GM10248 (cell line): ENCODE results near the gene HOXA7.

ENCODE experiments used
- CTCF ChIA-PET: fragments of 300-600 bp; sonication (Branson Sonifier 250); formaldehyde crosslinking; extraction: SDS; loops from one replicate; lab custom pipeline; 2021; ENCODE audit warnings: antibody characterized with exemption; lab: Yijun Ruan, JAX
- POLR2A ChIA-PET: fragments of 350-650 bp; sonication (Branson Sonifier 250); formaldehyde crosslinking; extraction: SDS; loops from one replicate; lab custom pipeline; 2020; ENCODE audit warnings: antibody characterized with exemption; lab: Yijun Ruan, JAX
- DNase-seq: peaks from one replicate; pipeline ENCODE4 v3.0.0; 2012; ENCODE audit errors: extremely low spot score
- TF ChIP-seq, protein P1 (sequence below): IDR thresholded peaks from 2 replicates; pipeline ENCODE4 v1.5.1; 2012; ENCODE audit warnings: mild to moderate bottlenecking, low read depth; ENCODE audit errors: extremely low read depth, missing control alignments, control extremely low read depth

HOXA7 gene

DNA sequence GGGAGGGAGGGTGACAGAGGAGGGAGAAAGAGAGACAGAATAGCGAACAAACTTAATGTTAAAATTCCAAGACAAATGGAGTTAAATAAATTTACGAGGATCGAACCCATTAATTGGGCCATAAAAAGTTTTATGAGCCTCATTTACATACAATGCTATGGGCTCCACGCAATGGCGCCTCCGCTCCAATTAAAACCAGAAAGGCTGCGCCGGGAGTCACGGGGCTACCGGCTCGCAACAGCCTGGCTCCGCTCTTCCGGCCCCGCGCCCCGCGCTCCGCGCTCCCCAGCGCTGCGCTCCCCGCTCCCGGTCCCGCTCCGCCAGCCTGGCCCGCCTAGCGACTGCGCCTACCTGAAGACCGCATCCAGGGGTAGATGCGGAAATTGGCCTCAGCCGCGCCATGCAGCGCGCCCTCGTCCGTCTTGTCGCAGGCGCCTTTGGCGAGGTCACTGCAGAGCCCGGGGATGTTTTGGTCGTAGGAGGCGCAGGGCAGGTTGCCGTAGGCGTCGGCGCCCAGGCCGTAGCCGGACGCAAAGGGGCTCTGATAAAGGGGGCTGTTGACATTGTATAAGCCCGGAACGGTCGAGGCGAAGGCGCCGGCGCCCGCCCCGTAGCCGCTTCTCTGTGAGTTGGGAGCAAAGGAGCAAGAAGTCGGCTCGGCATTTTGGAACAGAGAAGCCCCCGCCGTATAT, 513 bp downstream of the HOXA7 start:
- no peak for DNase-seq
- CTCF ChIA-PET: no interaction called here
- TF ChIP-seq, protein P1, sequence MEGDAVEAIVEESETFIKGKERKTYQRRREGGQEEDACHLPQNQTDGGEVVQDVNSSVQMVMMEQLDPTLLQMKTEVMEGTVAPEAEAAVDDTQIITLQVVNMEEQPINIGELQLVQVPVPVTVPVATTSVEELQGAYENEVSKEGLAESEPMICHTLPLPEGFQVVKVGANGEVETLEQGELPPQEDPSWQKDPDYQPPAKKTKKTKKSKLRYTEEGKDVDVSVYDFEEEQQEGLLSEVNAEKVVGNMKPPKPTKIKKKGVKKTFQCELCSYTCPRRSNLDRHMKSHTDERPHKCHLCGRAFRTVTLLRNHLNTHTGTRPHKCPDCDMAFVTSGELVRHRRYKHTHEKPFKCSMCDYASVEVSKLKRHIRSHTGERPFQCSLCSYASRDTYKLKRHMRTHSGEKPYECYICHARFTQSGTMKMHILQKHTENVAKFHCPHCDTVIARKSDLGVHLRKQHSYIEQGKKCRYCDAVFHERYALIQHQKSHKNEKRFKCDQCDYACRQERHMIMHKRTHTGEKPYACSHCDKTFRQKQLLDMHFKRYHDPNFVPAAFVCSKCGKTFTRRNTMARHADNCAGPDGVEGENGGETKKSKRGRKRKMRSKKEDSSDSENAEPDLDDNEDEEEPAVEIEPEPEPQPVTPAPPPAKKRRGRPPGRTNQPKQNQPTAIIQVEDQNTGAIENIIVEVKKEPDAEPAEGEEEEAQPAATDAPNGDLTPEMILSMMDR: no peak
- POLR2A ChIA-PET: no interaction called here

DNA sequence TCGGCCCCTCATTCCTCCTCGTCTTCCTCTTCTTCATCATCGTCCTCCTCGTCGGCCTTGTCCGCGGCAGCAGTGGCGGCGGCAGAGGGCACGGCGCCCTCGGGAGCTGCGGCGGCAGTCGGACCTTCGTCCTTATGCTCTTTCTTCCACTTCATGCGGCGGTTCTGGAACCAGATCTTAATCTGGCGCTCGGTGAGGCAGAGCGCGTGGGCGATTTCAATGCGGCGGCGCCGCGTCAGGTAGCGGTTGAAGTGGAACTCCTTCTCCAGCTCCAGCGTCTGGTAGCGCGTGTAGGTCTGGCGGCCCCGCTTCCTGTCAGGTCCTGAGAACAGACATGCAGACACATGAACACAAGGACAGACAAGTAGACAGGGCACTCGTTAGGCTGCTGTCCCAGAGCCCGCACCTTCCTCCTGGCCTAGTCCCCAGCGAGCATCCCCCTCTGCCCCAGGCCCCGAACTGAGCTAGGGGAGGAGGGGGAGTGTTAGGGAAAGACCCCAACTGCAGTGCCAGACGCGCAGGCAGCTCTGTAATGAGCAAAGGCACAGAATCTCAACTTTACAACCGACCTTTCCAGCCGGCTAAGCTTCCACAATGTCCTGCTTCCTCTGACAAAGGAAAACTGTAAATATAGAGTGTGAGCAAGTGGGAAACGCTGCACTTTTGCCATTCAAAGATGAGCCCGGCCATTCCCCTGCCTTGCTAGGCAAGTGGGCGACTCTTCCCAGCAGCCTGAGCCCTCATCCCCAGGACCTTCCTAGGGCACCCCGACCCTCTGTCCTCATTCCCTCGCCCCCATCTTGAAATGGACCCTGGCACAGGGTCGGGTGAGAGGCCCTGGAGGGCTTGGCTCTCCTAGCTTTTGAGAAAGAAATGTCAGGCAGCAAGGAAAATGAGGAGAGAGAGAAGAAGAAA, 1.3 kb downstream of the HOXA7 start:
- no peak for DNase-seq

DNA sequence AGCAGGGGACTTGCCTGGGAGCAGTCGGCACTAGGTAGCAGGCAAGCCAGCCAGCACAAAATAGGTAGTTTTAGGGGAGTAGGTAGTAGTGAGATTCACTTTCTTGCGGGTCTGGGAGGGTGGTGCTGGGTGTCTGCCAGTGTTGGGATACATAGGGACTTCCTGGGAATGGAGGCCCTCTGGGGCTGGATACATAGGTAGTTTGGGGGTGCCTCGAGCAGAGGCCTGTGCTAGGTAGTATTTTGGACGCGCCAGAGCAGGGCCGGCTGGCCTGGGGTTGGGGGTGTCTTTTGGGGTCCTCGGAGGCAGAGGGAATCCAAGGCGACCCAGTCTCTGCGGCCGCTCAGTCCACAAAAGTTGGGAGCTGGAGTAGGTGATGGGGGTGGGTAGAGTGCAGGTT, 2.1 kb downstream of the HOXA7 start:
- TF ChIP-seq, protein P1: no peak
- ChIA-PET POLR2A (no interaction called here), CTCF (interaction anchor here (1.0 kb wide), 1 partner anchor 11 kb away, joined by 4 read pairs; the partner anchor contains the start of gene HOXA5)
- no peak for DNase-seq

More for the DNA sequence above, 1.3 kb downstream of the HOXA7 start:
- ChIA-PET CTCF (no interaction called here), POLR2A (no interaction called here)
- TF ChIP-seq, protein P1: no peak

DNA sequence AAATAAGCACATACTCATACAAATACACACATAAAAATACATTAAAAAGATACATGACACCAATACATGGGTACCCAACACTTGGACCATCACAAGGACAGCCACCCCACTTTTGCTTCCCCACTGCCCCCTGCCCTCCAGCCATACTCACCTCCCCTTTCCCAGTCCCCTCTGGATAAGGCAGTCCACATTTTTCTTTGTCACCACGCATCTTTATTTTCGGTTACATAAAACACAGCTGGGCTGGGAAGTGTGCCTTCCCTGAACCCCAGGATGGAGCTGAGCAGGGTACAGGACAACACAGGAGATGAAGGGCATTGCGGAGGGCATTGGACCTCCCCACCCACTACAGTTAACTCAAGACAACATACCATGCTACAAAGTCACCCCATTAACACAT, 2.9 kb downstream of the HOXA7 start:
- no peak for DNase-seq
- ChIA-PET CTCF (interaction anchor here (1.0 to 5.8 kb wide), 2 partner anchors 8 to 11 kb away, joined by 4 to 59 read pairs; partner anchors contain the start of gene HOXA5), POLR2A (no interaction called here)
- TF ChIP-seq, protein P1: no peak

DNA sequence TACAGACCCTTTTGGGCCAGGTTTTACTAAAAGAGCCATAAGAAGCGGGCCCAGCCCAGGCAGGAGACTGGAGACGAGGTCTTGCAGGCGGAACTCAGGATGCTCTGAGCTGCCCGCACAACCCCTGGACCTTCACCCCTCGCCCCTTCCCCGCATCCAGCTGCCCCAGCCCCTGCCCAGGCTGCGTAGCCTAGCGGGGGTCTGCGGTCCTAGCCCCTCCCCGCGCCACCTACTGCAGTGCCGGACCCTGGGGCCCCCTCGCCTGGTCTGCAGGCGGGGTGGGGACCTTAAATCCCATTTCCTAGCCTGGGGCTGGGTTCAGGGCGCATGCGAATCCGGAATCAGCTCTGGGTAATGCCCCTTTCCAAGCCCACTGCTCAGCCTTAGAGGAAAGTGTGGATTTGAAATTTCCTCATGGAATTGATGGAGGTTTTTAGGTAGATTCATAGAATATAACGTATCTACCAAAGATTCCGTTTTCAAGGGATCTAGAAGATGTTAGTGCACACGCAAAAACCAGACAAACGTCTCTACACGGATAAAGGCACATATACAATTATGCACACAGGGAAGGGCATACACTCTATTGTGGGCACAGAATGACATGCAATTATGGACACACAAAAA, 3.5 kb downstream of the HOXA7 start:
- ChIA-PET POLR2A (no interaction called here), CTCF (interaction anchor here (0.8 to 5.8 kb wide), 3 partner anchors 9 to 495 kb away, joined by 3 to 59 read pairs (median 3); no protein-coding TSS in a partner anchor)
- TF ChIP-seq, protein P1: no peak
- no peak for DNase-seq
